Subcutaneous abdominal adipose tissue (tissue), 5 donors: ENCODE data around the gene DGKH.

Experiments used
- H3K27ac ChIP-seq: one replicate; pipeline ENCODE4 v1.7.0; 2013; ENCODE audit warnings: low read depth, mild to moderate bottlenecking, inconsistent platforms, low read length, moderate library complexity
- H3K27me3 ChIP-seq, 5 donors: one replicate each; pipeline ENCODE4 v1.7.0; 2013; ENCODE audit warnings: low read length in 5 of 5, inconsistent platforms in 1 of 5; ENCODE audit not compliant: control insufficient read depth in 5 of 5, insufficient read depth in 4 of 5
- H3K36me3 ChIP-seq, 5 donors: one replicate each; pipeline ENCODE4 v1.7.0; 2013; ENCODE audit warnings: low read length in 5 of 5; ENCODE audit not compliant: control insufficient read depth in 5 of 5, insufficient read depth in 5 of 5
- H3K4me1 ChIP-seq, 5 donors: one replicate each; pipeline ENCODE4 v1.7.0; 2013; ENCODE audit warnings: low read length in 5 of 5, mild to moderate bottlenecking in 3 of 5, moderate library complexity in 1 of 5; ENCODE audit not compliant: control insufficient read depth in 5 of 5, insufficient read depth in 5 of 5
- H3K4me3 ChIP-seq, 5 donors: one replicate each; pipeline ENCODE4 v1.7.0; 2013; ENCODE audit warnings: low read length in 5 of 5, low read depth in 1 of 5
- H3K9ac ChIP-seq, 5 donors: one replicate each; pipeline ENCODE4 v1.7.0; 2013; ENCODE audit warnings: low read length in 5 of 5, mild to moderate bottlenecking in 4 of 5, moderate library complexity in 3 of 5
- H3K9me3 ChIP-seq, 5 donors: one replicate each; pipeline ENCODE4 v1.7.0; 2013; ENCODE audit warnings: low read length in 5 of 5; ENCODE audit not compliant: control insufficient read depth in 5 of 5
- donor health status: healthy.
- donor health status: healthy.
- donor health status: healthy.
- donor health status: healthy.
- donor health status: healthy.

Gene DGKH

DNA sequence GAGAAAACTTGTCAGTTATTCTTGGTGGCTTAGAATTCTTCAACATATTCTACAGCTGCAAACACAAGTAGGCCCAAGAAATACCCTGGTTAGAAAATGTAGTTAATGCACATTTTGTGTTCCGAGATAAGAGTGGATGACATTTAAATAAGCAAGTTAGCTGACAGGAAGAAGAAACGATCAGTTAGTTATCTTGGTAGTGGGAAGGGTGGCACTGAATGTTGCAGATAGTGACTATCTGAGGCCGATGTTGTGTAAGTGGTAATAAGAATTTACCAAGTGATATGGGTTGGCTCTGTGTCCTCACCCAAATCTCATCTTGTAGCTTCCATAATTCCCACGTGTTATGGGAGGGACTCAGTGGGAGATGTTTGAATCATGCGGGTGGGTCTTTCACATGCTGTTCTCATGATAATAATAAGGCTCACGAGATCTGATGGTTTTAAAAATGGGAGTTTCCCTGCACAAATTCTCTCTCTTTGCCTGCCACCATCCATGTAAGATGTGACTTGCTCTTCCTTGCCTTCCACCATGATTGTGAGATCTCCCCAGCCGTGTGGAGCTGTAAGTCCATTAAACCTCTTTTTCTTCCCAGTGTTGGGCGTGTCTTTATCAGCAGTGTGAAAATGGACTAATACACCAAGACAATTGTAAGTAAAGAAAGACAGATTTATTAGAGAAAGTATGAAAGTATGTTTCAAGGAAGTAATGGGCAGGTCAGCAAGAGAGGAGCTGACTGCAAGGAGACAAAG, 212.6 kb downstream of the DGKH start:
- no peak overlapping the region for H3K27ac ChIP-seq
- no peaks in the 10 kb centered on the region for H3K36me3 ChIP-seq
- no peaks in the 10 kb centered on the region for H3K9me3 ChIP-seq
- peaks cover 0 to 19% (median 0%) of the 10 kb centered on the region in 5 donors for H3K4me1 ChIP-seq
- no peak overlapping the region for H3K4me3 ChIP-seq
- H3K9ac ChIP-seq: no peak overlapping the region
- no peaks in the 10 kb centered on the region for H3K27me3 ChIP-seq

DNA sequence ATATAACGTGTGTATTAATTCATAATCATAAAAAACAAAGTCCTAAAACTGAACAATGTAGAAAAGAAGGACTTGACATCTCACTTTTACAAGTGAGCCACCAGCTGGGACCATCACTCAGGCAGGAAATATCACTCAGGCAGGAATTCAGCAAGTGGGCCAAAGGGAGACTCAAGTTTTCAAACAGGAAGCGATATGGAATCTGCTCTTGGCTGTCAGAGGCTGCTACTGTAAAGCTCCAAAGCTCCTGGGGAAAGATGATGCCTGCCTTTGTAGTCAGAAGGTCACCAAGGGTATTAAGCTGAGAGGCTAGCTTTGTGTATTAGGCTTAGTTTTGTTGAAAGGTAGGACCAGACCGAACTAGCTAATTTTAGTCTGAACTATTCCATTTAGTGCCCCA, 218.0 kb downstream of the DGKH start:
- Histone ChIP-seq H3K9ac (no peak overlapping the region), H3K4me3 (no peak overlapping the region), H3K4me1 (peaks cover 0 to 43% (median 17%) of the 10 kb centered on the region in 5 donors), H3K27me3 (no peaks in the 10 kb centered on the region), H3K9me3 (no peaks in the 10 kb centered on the region), H3K36me3 (no peaks in the 10 kb centered on the region), H3K27ac (peak overlapping the region; percentile 72)

DNA sequence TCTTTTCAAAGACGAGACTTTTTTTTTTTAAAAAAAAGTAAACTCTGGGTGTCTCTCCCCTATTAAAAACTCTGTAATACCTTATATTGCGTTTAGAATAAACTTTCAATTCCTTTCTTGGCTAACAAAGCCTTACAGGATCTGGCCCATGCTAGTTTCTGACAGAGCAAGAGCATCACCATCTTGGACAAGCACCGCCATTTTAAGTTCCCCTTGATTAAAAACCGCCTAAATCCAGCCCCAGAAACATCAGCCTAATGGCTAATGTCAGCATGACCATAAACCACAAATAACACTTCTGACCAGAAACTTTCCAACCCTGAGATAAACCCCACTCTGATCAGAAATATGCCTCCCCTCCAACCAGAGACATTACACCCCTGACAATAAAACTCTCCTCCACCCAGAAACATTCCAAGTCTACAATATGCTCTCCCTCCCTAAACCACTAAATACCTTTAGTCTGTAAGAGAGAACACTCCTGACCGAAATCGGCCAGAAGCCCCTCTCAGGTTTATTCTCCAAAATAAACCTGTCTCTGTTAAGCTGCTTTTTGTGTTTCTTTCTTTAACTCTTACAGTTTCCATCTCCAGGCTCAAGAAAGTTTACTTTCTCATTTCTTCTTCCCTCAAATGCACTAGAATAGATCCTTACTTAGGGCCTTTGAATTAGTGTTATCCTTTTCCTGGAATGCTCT, 221.9 kb downstream of the DGKH start:
- no peak overlapping the region for H3K27ac ChIP-seq
- H3K36me3 ChIP-seq: no peaks in the 10 kb centered on the region
- no peak overlapping the region for H3K9ac ChIP-seq
- H3K9me3 ChIP-seq: no peaks in the 10 kb centered on the region
- H3K4me1 ChIP-seq: peaks cover 0 to 52% (median 45%) of the 10 kb centered on the region in 5 donors
- H3K27me3 ChIP-seq: no peaks in the 10 kb centered on the region
- H3K4me3 ChIP-seq: peak overlapping the region in 1 of 5 donors; percentile 90

- Histone ChIP-seq H3K4me1 (peaks cover 0 to 56% (median 48%) of the 10 kb centered on the region in 5 donors), H3K9ac (peak overlapping the region in 4 of 5 donors; percentile 50 to 74 (median 62)), H3K9me3 (no peaks in the 10 kb centered on the region), H3K27ac (peak overlapping the region; percentile 84), H3K4me3 (peak overlapping the region; percentile 86 to 90 (median 88)), H3K27me3 (no peaks in the 10 kb centered on the region), H3K36me3 (no peaks in the 10 kb centered on the region)
Observed at GRCh38 chr13:42270857-42271215, 222.4 kb downstream of the DGKH start.

DNA sequence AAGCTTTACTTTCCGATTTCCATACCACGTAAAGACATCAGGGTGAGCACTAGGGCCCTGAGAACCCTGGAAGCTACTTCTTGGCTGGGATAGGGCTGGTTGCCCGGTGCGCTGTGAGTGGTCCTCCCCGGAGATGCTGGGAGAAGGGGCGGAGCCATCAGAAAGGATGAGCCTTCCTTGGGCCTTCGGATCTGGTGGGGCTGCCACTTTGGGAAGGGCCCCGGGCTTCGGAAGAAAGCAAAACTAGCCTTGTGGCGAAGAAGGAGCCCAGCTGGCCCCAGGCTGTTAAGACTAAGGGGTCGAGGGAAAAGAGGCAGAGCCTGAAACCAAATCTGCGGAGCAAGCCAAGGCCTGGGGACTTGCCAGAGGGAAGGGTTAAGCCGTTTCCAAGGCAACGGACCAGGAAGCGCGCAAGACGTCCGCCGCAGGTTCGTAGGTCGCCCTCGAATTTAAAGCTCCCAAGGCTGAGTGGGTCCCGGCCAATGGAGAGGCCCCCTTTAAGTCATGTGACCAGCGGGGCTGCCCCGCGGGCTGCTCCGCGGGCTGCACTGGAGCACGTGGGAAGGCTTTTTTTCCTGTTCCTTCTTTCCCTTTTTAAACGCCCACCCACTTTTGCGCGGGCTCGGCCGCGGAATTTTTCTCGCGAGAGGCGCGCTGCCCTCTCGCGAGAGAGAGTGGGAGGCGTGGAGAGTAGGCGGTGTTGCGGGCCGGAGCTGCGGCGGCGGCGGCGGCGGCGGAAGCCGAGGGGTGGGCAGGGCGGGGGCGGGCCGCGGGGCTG, 223.1 kb downstream of the DGKH start:
- peaks cover 0 to 51% (median 44%) of the 10 kb centered on the region in 5 donors for H3K4me1 ChIP-seq
- H3K27ac ChIP-seq: peak overlapping the region; percentile 84
- H3K9ac ChIP-seq: peak overlapping the region; percentile 50 to 75 (median 65)
- peak overlapping the region; percentile 86 to 92 (median 89) for H3K4me3 ChIP-seq
- no peaks in the 10 kb centered on the region for H3K36me3 ChIP-seq
- no peaks in the 10 kb centered on the region for H3K9me3 ChIP-seq
- H3K27me3 ChIP-seq: no peaks in the 10 kb centered on the region

- Histone ChIP-seq H3K9ac (peak within 1 kb of the TSS; percentile 50 to 91 (median 86)), H3K36me3 (no peaks in the 10 kb centered on the region), H3K4me3 (peak within 1 kb of the TSS; percentile 88 to 92 (median 90)), H3K27ac (peak within 1 kb of the TSS; percentile 84), H3K4me1 (peaks cover 0 to 49% (median 41%) of the 10 kb centered on the region in 5 donors), H3K9me3 (no peaks in the 10 kb centered on the region), H3K27me3 (no peaks in the 10 kb centered on the region)
Observed at GRCh38 chr13:42272115-42272803, 223.8 kb downstream of the DGKH start, which contains the start of gene AKAP11. AKAP11 (plus strand) TSS chr13:42272152; CDS start chr13:42286349, 14,197 bp downstream.

DNA sequence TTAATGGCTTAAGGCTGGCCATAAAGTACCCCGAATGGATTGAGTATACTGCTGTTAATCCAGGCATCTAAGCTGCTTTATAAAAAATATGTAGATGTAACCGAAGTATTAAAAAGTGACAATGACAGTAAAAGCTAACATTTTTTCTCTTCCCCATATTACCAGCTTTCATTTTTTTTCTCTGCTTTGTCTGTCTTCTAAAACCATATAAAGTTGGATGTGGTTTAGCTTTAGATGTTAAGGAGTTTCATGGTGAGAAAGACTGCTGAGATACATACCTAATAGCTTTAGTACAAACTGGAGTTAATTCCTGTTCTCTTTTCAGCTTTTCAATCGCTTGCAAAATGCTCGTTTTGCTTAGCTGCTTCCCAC, 224.3 kb downstream of the DGKH start:
- H3K9me3 ChIP-seq: no peaks in the 10 kb centered on the region
- peak overlapping the region; percentile 83 to 92 (median 90) for H3K4me3 ChIP-seq
- H3K27ac ChIP-seq: peak overlapping the region; percentile 63
- H3K9ac ChIP-seq: peak overlapping the region; percentile 43 to 91 (median 86)
- no peaks in the 10 kb centered on the region for H3K27me3 ChIP-seq
- H3K36me3 ChIP-seq: no peaks in the 10 kb centered on the region
- H3K4me1 ChIP-seq: peaks cover 0 to 54% (median 46%) of the 10 kb centered on the region in 5 donors

DNA sequence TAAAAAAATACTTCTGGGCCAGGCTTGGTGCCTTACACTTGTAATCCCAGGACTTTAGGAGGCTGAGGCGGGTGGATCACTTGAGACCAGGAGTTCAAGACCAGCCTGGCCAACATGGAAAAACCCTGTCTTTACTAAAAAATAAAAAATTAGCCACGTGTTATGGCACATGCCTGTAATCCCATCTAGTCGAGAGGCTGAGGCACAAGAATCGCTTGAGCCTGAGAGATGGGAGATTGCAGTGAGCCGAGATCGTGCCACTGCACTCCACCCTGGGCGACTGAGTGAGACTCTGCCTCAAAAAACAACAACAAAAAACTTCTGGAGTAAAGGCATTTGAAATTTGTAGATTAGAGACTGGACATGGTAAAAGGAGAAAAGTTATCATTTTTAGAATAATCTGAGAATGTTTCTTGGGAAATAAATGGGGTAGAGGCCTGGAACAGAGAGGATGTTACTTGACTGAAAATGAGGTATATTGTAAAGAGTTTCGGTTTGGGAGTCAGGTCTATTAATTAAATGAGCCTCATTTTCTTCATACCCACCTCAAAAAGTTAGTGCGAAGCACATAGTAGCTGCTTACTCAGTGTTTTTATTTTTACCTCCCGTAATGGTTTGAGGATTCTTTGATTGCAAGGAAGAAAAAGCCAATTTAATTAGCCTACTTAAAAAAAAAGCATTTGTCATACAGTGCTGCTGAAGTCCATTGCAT, 226.1 kb downstream of the DGKH start:
- H3K4me1 ChIP-seq: peaks cover 0 to 63% (median 50%) of the 10 kb centered on the region in 5 donors
- peak overlapping the region; percentile 63 for H3K27ac ChIP-seq
- H3K4me3 ChIP-seq: no peak overlapping the region
- H3K27me3 ChIP-seq: no peaks in the 10 kb centered on the region
- peak overlapping the region in 2 of 5 donors; percentile 49 to 66 for H3K9ac ChIP-seq
- H3K36me3 ChIP-seq: no peaks in the 10 kb centered on the region
- no peaks in the 10 kb centered on the region for H3K9me3 ChIP-seq

- no peaks in the 10 kb centered on the region for H3K27me3 ChIP-seq
- H3K36me3 ChIP-seq: no peaks in the 10 kb centered on the region
- no peak overlapping the region for H3K4me3 ChIP-seq
- no peaks in the 10 kb centered on the region for H3K9me3 ChIP-seq
- H3K4me1 ChIP-seq: peaks cover 0 to 65% (median 50%) of the 10 kb centered on the region in 5 donors
- no peak overlapping the region for H3K9ac ChIP-seq
- H3K27ac ChIP-seq: no peak overlapping the region
Observed at GRCh38 chr13:42275098-42275471, 226.6 kb downstream of the DGKH start.
